ENCODE measurements around the gene MED12.

MED12 gene

GRCh38 chrX:71085900-71086299 lies 32.5 kb upstream of the MED12 start:
- no peaks in the 10 kb centered on the region for H3K4me1 Mint-ChIP-seq
- no peak for DNase-seq

GRCh38 chrX:71091263-71091662 lies 27.1 kb upstream of the MED12 start:
- Mint-ChIP-seq H3K4me3 (no peak overlapping the region), H3K4me1 (peaks cover 14% of the 10 kb centered on the region), H3K9me3 (peaks cover 55% of the 10 kb centered on the region), H3K36me3 (ENCODE audit: low read depth) (no peaks in the 10 kb centered on the region), H3K27me3 (ENCODE audit: low read depth, poor library complexity) (peaks cover 6% of the 10 kb centered on the region), H3K27ac (no peak overlapping the region)
- no peak for TF ChIP-seq CTCF (IDR thresholded peaks at IDR 0.05)
- DNase-seq: no peak

More at GRCh38 chrX:71085900-71086299, 32.5 kb upstream of the MED12 start:
- peaks cover 22% of the 10 kb centered on the region for H3K9me3 Mint-ChIP-seq
- no peak overlapping the region for H3K4me3 Mint-ChIP-seq
- no peak for TF ChIP-seq CTCF (IDR thresholded peaks at IDR 0.05)
- H3K36me3 Mint-ChIP-seq (ENCODE audit: low read depth): no peaks in the 10 kb centered on the region
- peaks cover 7% of the 10 kb centered on the region for H3K27me3 Mint-ChIP-seq (ENCODE audit: low read depth, poor library complexity)
- H3K27ac Mint-ChIP-seq: no peak overlapping the region

GRCh38 chrX:71095033-71095432 lies 23.4 kb upstream of the MED12 start:
- H3K36me3 Mint-ChIP-seq (ENCODE audit: low read depth): no peaks in the 10 kb centered on the region
- DNase-seq: no peak
- peaks cover 18% of the 10 kb centered on the region for H3K27me3 Mint-ChIP-seq (ENCODE audit: low read depth, poor library complexity)
- H3K9me3 Mint-ChIP-seq: peaks cover 54% of the 10 kb centered on the region
- H3K4me3 Mint-ChIP-seq: peak overlapping the region; percentile 96
- no peak overlapping the region for H3K27ac Mint-ChIP-seq
- H3K4me1 Mint-ChIP-seq: peaks cover 38% of the 10 kb centered on the region
- no peak for TF ChIP-seq CTCF (IDR thresholded peaks at IDR 0.05)

- Mint-ChIP-seq H3K9me3 (peaks cover 54% of the 10 kb centered on the region), H3K27ac (no peak within 1 kb of the TSS), H3K4me1 (peaks cover 43% of the 10 kb centered on the region), H3K36me3 (ENCODE audit: low read depth) (no peaks in the 10 kb centered on the region), H3K4me3 (peak within 1 kb of the TSS; percentile 96), H3K27me3 (ENCODE audit: low read depth, poor library complexity) (peaks cover 18% of the 10 kb centered on the region)
- TF ChIP-seq CTCF (IDR thresholded peaks at IDR 0.05): no peak
- DNase-seq: peak; percentile 85
Measured at GRCh38 chrX:71095555-71095980, 22.8 kb upstream of the MED12 start, which contains the start of gene FOXO4. Gene FOXO4 (plus strand): TSS chrX:71095851. CDS start chrX:71096529, 678 bp downstream.

- Mint-ChIP-seq H3K4me3 (peak overlapping the region; percentile 96), H3K9me3 (peaks cover 55% of the 10 kb centered on the region), H3K27ac (no peak overlapping the region), H3K27me3 (ENCODE audit: low read depth, poor library complexity) (peaks cover 18% of the 10 kb centered on the region), H3K4me1 (peaks cover 49% of the 10 kb centered on the region), H3K36me3 (ENCODE audit: low read depth) (no peaks in the 10 kb centered on the region)
- no peak for TF ChIP-seq CTCF (IDR thresholded peaks at IDR 0.05)
- peak; percentile 22 for DNase-seq
Measured at GRCh38 chrX:71095981-71096759, 22.2 kb upstream of the MED12 start.

GRCh38 chrX:71096760-71097032 lies 21.7 kb upstream of the MED12 start:
- no peak for TF ChIP-seq CTCF (IDR thresholded peaks at IDR 0.05)
- Mint-ChIP-seq H3K27me3 (ENCODE audit: low read depth, poor library complexity) (peaks cover 18% of the 10 kb centered on the region), H3K36me3 (ENCODE audit: low read depth) (no peaks in the 10 kb centered on the region), H3K4me3 (peak overlapping the region; percentile 96), H3K9me3 (peaks cover 55% of the 10 kb centered on the region), H3K4me1 (peaks cover 54% of the 10 kb centered on the region), H3K27ac (no peak overlapping the region)
- DNase-seq: no peak

All from nephron progenitor cell (in vitro differentiated cells).